RWPE2 (cell line): Measurements from ENCODE around the gene PPM1H.

Experiments
- ATAC-seq: fragments of 200-7000 bp; cut with Tn5 transposase; 3 replicates; pipeline ENCODE4 v1.9.1; 2021; ENCODE audit warnings: low read depth
- DNase-seq: peaks from one replicate; pipeline ENCODE4 v3.0.0-alpha.2; 2020; ENCODE audit warnings: low spot score
- H3K27ac ChIP-seq: fragments of 450-650 bp; 2 replicates; pipeline ENCODE4 v1.5.1; 2017; ENCODE audit warnings: mild to moderate bottlenecking; ENCODE audit not compliant: poor library complexity, severe bottlenecking
- H3K27me3 ChIP-seq: fragments of 250-450 bp; sonication (Bioruptor Pico); 2 replicates; pipeline ENCODE4 v1.5.1; 2021; ENCODE audit warnings: mild to moderate bottlenecking, moderate library complexity; ENCODE audit not compliant: insufficient read depth, poor library complexity, severe bottlenecking
- H3K36me3 ChIP-seq: fragments of 250-450 bp; sonication (Bioruptor Pico); 2 replicates; pipeline ENCODE4 v1.5.1; 2020; ENCODE audit warnings: low read depth, mild to moderate bottlenecking, moderate library complexity
- H3K4me1 ChIP-seq: fragments of 250-450 bp; sonication (Bioruptor Pico); 2 replicates; pipeline ENCODE4 v1.5.1; 2021; ENCODE audit warnings: mild to moderate bottlenecking, moderate library complexity; ENCODE audit not compliant: insufficient read depth, poor library complexity, severe bottlenecking
- H3K4me3 ChIP-seq: fragments of 250-450 bp; sonication (Bioruptor Pico); 2 replicates; pipeline ENCODE4 v1.5.1; 2021; ENCODE audit warnings: mild to moderate bottlenecking, moderate library complexity; ENCODE audit not compliant: severe bottlenecking
- H3K9me3 ChIP-seq: fragments of 250-450 bp; sonication (Bioruptor Pico); 2 replicates; pipeline ENCODE4 v1.5.1; 2021; ENCODE audit warnings: mild to moderate bottlenecking, moderate library complexity; ENCODE audit not compliant: severe bottlenecking
- CTCF ChIP-seq: fragments of 450-650 bp; IDR thresholded peaks from one replicate; pipeline ENCODE4 v1.5.1; 2017; ENCODE audit warnings: mild to moderate bottlenecking, moderate library complexity; ENCODE audit not compliant: poor library complexity, severe bottlenecking

The PPM1H gene

GRCh38 chr12:62844915-62845314 lies 90.0 kb downstream of the PPM1H start:
- Histone ChIP-seq H3K4me3 (no peak overlapping the region), H3K27ac (no peak overlapping the region), H3K4me1 (no peaks in the 10 kb centered on the region), H3K9me3 (peaks cover 1% of the 10 kb centered on the region), H3K27me3 (no peaks in the 10 kb centered on the region), H3K36me3 (no peaks in the 10 kb centered on the region)
- no peak for TF ChIP-seq CTCF
- ATAC-seq (no peak), DNase-seq (no peak)

- H3K27ac ChIP-seq = no peak overlapping the region
- no peaks in the 10 kb centered on the region for H3K36me3 ChIP-seq
- no peaks in the 10 kb centered on the region for H3K27me3 ChIP-seq
- no peaks in the 10 kb centered on the region for H3K4me1 ChIP-seq
- ATAC-seq (no peak), DNase-seq (no peak)
- TF ChIP-seq CTCF = no peak
- H3K4me3 ChIP-seq = no peak overlapping the region
- peaks cover 1% of the 10 kb centered on the region for H3K9me3 ChIP-seq
These were observed 91.2 kb downstream of the PPM1H start for GRCh38 chr12:62843716-62844115.

- no peaks in the 10 kb centered on the region for H3K36me3 ChIP-seq
- H3K27me3 ChIP-seq = no peaks in the 10 kb centered on the region
- ATAC-seq = no peak
- H3K9me3 ChIP-seq = peaks cover 1% of the 10 kb centered on the region
- H3K4me3 ChIP-seq = no peak overlapping the region
- DNase-seq = no peak
- no peaks in the 10 kb centered on the region for H3K4me1 ChIP-seq
- no peak overlapping the region for H3K27ac ChIP-seq
- no peak for TF ChIP-seq CTCF
These were observed 93.1 kb downstream of the PPM1H start for GRCh38 chr12:62841846-62842245.

GRCh38 chr12:62840806-62841205 lies 94.1 kb downstream of the PPM1H start:
- no peak overlapping the region for H3K27ac ChIP-seq
- DNase-seq = no peak
- H3K27me3 ChIP-seq = no peaks in the 10 kb centered on the region
- no peak for TF ChIP-seq CTCF
- no peaks in the 10 kb centered on the region for H3K36me3 ChIP-seq
- ATAC-seq = no peak
- H3K4me3 ChIP-seq = no peak overlapping the region
- no peaks in the 10 kb centered on the region for H3K4me1 ChIP-seq
- peaks cover 1% of the 10 kb centered on the region for H3K9me3 ChIP-seq

GRCh38 chr12:62839869-62840660 lies 94.9 kb downstream of the PPM1H start:
- no peak for DNase-seq
- H3K4me3 ChIP-seq = no peak overlapping the region
- H3K27ac ChIP-seq = no peak overlapping the region
- ATAC-seq = peak; percentile 21; the same call in 1 of the 3 replicates
- no peaks in the 10 kb centered on the region for H3K4me1 ChIP-seq
- no peak for TF ChIP-seq CTCF
- no peaks in the 10 kb centered on the region for H3K27me3 ChIP-seq
- peaks cover 1% of the 10 kb centered on the region for H3K9me3 ChIP-seq
- no peaks in the 10 kb centered on the region for H3K36me3 ChIP-seq
